ENCODE data around the gene APOBEC3H.
A peak's percentile ranks its signal among the peaks of the same experiment; 100 is the strongest.
"Not testable (repeated sequence)": the region's sequence is repeated elsewhere in the genome, so short reads cannot be mapped to it uniquely, and the experiment has no call there.

APOBEC3H gene

GRCh38 chr22:39077026-39077840 lies 19.8 kb upstream of the APOBEC3H start, which contains the start of gene APOBEC3G:
TSS of gene APOBEC3G (plus strand) at chr22:39077275. CDS start at chr22:39077362, 87 bp downstream.
- Mint-ChIP-seq H3K4me1 (ENCODE audit: low read depth) (peaks cover 31% of the 10 kb centered on the region), H3K36me3 (ENCODE audit: low read depth) (peaks cover 26% of the 10 kb centered on the region), H3K4me3 (peak within 1 kb of the TSS; percentile 95), H3K27ac (peak within 1 kb of the TSS; percentile 89)
- H3K27me3 Mint-ChIP-seq (ENCODE audit: low read depth); H3K9me3 Mint-ChIP-seq: not testable (repeated sequence)
- DNase-seq (ENCODE audit: low spot score) = peak; percentile 70

GRCh38 chr22:39077912-39078311 lies 19.1 kb upstream of the APOBEC3H start:
- DNase-seq (ENCODE audit: low spot score); H3K27me3 Mint-ChIP-seq (ENCODE audit: low read depth); H3K9me3 Mint-ChIP-seq: not testable (repeated sequence)
- peak overlapping the region; percentile 95 for H3K4me3 Mint-ChIP-seq
- H3K4me1 Mint-ChIP-seq (ENCODE audit: low read depth) = peaks cover 29% of the 10 kb centered on the region
- H3K27ac Mint-ChIP-seq = peak overlapping the region; percentile 85
- H3K36me3 Mint-ChIP-seq (ENCODE audit: low read depth) = peaks cover 30% of the 10 kb centered on the region

GRCh38 chr22:39078329-39078728 lies 18.7 kb upstream of the APOBEC3H start:
- H3K9me3 Mint-ChIP-seq = no peaks in the 10 kb centered on the region
- no peaks in the 10 kb centered on the region for H3K27me3 Mint-ChIP-seq (ENCODE audit: low read depth)
- no peak for DNase-seq (ENCODE audit: low spot score)
- H3K4me3 Mint-ChIP-seq = peak overlapping the region; percentile 95
- H3K4me1 Mint-ChIP-seq (ENCODE audit: low read depth) = peaks cover 29% of the 10 kb centered on the region
- peak overlapping the region; percentile 85 for H3K27ac Mint-ChIP-seq
- peaks cover 34% of the 10 kb centered on the region for H3K36me3 Mint-ChIP-seq (ENCODE audit: low read depth)

GRCh38 chr22:39079054-39079637 lies 17.9 kb upstream of the APOBEC3H start:
- Mint-ChIP-seq H3K36me3 (ENCODE audit: low read depth) (peaks cover 38% of the 10 kb centered on the region), H3K4me3 (peak overlapping the region; percentile 95), H3K4me1 (ENCODE audit: low read depth) (peaks cover 29% of the 10 kb centered on the region)
- H3K9me3 Mint-ChIP-seq; H3K27me3 Mint-ChIP-seq (ENCODE audit: low read depth); DNase-seq (ENCODE audit: low spot score); H3K27ac Mint-ChIP-seq: not testable (repeated sequence)

GRCh38 chr22:39080052-39080762 lies 16.8 kb upstream of the APOBEC3H start:
- no peaks in the 10 kb centered on the region for H3K27me3 Mint-ChIP-seq (ENCODE audit: low read depth)
- no peaks in the 10 kb centered on the region for H3K9me3 Mint-ChIP-seq
- no peak for DNase-seq (ENCODE audit: low spot score)
- H3K4me3 Mint-ChIP-seq = no peak overlapping the region
- peaks cover 25% of the 10 kb centered on the region for H3K4me1 Mint-ChIP-seq (ENCODE audit: low read depth)
- H3K27ac Mint-ChIP-seq = peak overlapping the region; percentile 36
- H3K36me3 Mint-ChIP-seq (ENCODE audit: low read depth) = peaks cover 41% of the 10 kb centered on the region

GRCh38 chr22:39081016-39081415 lies 16.0 kb upstream of the APOBEC3H start:
- Mint-ChIP-seq H3K36me3 (ENCODE audit: low read depth) (peaks cover 42% of the 10 kb centered on the region), H3K4me1 (ENCODE audit: low read depth) (peaks cover 28% of the 10 kb centered on the region), H3K9me3 (no peaks in the 10 kb centered on the region), H3K27ac (peak overlapping the region; percentile 11), H3K27me3 (ENCODE audit: low read depth) (no peaks in the 10 kb centered on the region), H3K4me3 (peak overlapping the region; percentile 3)
- no peak for DNase-seq (ENCODE audit: low spot score)

- Mint-ChIP-seq H3K9me3 (no peaks in the 10 kb centered on the region), H3K27ac (no peak overlapping the region), H3K36me3 (ENCODE audit: low read depth) (peaks cover 45% of the 10 kb centered on the region), H3K27me3 (ENCODE audit: low read depth) (no peaks in the 10 kb centered on the region), H3K4me1 (ENCODE audit: low read depth) (peaks cover 27% of the 10 kb centered on the region), H3K4me3 (no peak overlapping the region)
- no peak for DNase-seq (ENCODE audit: low spot score)
Measured at GRCh38 chr22:39081598-39081997, 15.4 kb upstream of the APOBEC3H start.

- no peaks in the 10 kb centered on the region for H3K27me3 Mint-ChIP-seq (ENCODE audit: low read depth)
- H3K4me1 Mint-ChIP-seq (ENCODE audit: low read depth) = peaks cover 29% of the 10 kb centered on the region
- DNase-seq (ENCODE audit: low spot score) = no peak
- peaks cover 43% of the 10 kb centered on the region for H3K36me3 Mint-ChIP-seq (ENCODE audit: low read depth)
- H3K27ac Mint-ChIP-seq = no peak overlapping the region
- H3K4me3 Mint-ChIP-seq = no peak overlapping the region
- H3K9me3 Mint-ChIP-seq = no peaks in the 10 kb centered on the region
Measured at GRCh38 chr22:39083212-39084165, 13.6 kb upstream of the APOBEC3H start.

GRCh38 chr22:39084666-39085065 lies 12.4 kb upstream of the APOBEC3H start:
- H3K27me3 Mint-ChIP-seq (ENCODE audit: low read depth) = no peaks in the 10 kb centered on the region
- no peaks in the 10 kb centered on the region for H3K9me3 Mint-ChIP-seq
- H3K36me3 Mint-ChIP-seq (ENCODE audit: low read depth) = peaks cover 43% of the 10 kb centered on the region
- peaks cover 38% of the 10 kb centered on the region for H3K4me1 Mint-ChIP-seq (ENCODE audit: low read depth)
- no peak overlapping the region for H3K4me3 Mint-ChIP-seq
- DNase-seq (ENCODE audit: low spot score) = no peak
- no peak overlapping the region for H3K27ac Mint-ChIP-seq

GRCh38 chr22:39087098-39087497 lies 9.9 kb upstream of the APOBEC3H start:
- H3K36me3 Mint-ChIP-seq (ENCODE audit: low read depth) = peaks cover 26% of the 10 kb centered on the region
- peaks cover 51% of the 10 kb centered on the region for H3K4me1 Mint-ChIP-seq (ENCODE audit: low read depth)
- DNase-seq (ENCODE audit: low spot score) = no peak
- H3K27ac Mint-ChIP-seq = peak overlapping the region; percentile 80
- H3K9me3 Mint-ChIP-seq = no peaks in the 10 kb centered on the region
- no peaks in the 10 kb centered on the region for H3K27me3 Mint-ChIP-seq (ENCODE audit: low read depth)
- no peak overlapping the region for H3K4me3 Mint-ChIP-seq

GRCh38 chr22:39087881-39088684 lies 9.0 kb upstream of the APOBEC3H start:
- H3K27me3 Mint-ChIP-seq (ENCODE audit: low read depth) = no peaks in the 10 kb centered on the region
- H3K4me3 Mint-ChIP-seq = no peak overlapping the region
- peaks cover 22% of the 10 kb centered on the region for H3K36me3 Mint-ChIP-seq (ENCODE audit: low read depth)
- H3K9me3 Mint-ChIP-seq = no peaks in the 10 kb centered on the region
- no peak for DNase-seq (ENCODE audit: low spot score)
- H3K27ac Mint-ChIP-seq = peak overlapping the region; percentile 79
- peaks cover 61% of the 10 kb centered on the region for H3K4me1 Mint-ChIP-seq (ENCODE audit: low read depth)

- H3K36me3 Mint-ChIP-seq (ENCODE audit: low read depth) = peaks cover 16% of the 10 kb centered on the region
Measured at GRCh38 chr22:39088685-39089032, 8.4 kb upstream of the APOBEC3H start.

GRCh38 chr22:39089928-39090327 lies 7.1 kb upstream of the APOBEC3H start:
- Mint-ChIP-seq H3K9me3 (no peaks in the 10 kb centered on the region), H3K36me3 (ENCODE audit: low read depth) (peaks cover 15% of the 10 kb centered on the region), H3K27me3 (ENCODE audit: low read depth) (no peaks in the 10 kb centered on the region), H3K27ac (peak overlapping the region; percentile 97), H3K4me1 (ENCODE audit: low read depth) (peaks cover 71% of the 10 kb centered on the region), H3K4me3 (peak overlapping the region; percentile 81)
- DNase-seq (ENCODE audit: low spot score) = no peak

More at GRCh38 chr22:39088685-39089032, 8.4 kb upstream of the APOBEC3H start:
- DNase-seq (ENCODE audit: low spot score) = no peak
- no peak overlapping the region for H3K4me3 Mint-ChIP-seq
- H3K9me3 Mint-ChIP-seq = no peaks in the 10 kb centered on the region
- peak overlapping the region; percentile 97 for H3K27ac Mint-ChIP-seq
- peaks cover 62% of the 10 kb centered on the region for H3K4me1 Mint-ChIP-seq (ENCODE audit: low read depth)
- H3K27me3 Mint-ChIP-seq (ENCODE audit: low read depth) = no peaks in the 10 kb centered on the region
